Endothelial cell of umbilical vein (primary cell): ENCODE data around the gene HABP4. TPM values are rescaled to one million over a fixed set of nuclear protein-coding genes. Genes with fewer than 3 reads are reported as not detected.

ENCODE experiments used
- BruUV-seq: library from RNA; stranded (reverse); fragments of 400-500 nt; replicated peaks from 2 replicates; lab custom pipeline; 2021; lab: Mats Ljungman, UMichigan
- CTCF ChIA-PET: fragments of 300-600, 350-600 bp; sonication (Branson Sonifier 250); formaldehyde crosslinking; loops from one replicate; lab custom pipeline; 2021; ENCODE audit warnings: antibody characterized with exemption, inconsistent platforms; lab: Charles Lee
- POLR2A ChIA-PET: fragments of 300-600, 350-600 bp; sonication (Branson Sonifier 250); formaldehyde crosslinking; loops from one replicate; lab custom pipeline; 2021; ENCODE audit warnings: antibody characterized with exemption, inconsistent platforms; lab: Charles Lee
- DNase-seq: peaks from one replicate; pipeline ENCODE4 v3.0.0-alpha.2; 2011; ENCODE audit warnings: low read depth, low spot score
- FAIRE-seq: peaks from 2 replicates; lab custom pipeline; 2011; peaks lifted over from hg19 to GRCh38; lab: Jason Lieb, UNC
- H2AFZ ChIP-seq: 2 replicates; pipeline ENCODE4 v1.6.0; 2012; ENCODE audit warnings: low read depth, low read length, control low read depth, inconsistent platforms
- H3K27ac ChIP-seq: 2 replicates; pipeline ENCODE4 v1.5.1; 2011; ENCODE audit warnings: low read depth, mild to moderate bottlenecking, control low read depth, low read length, moderate library complexity; ENCODE audit not compliant: insufficient read depth
- H3K27me3 ChIP-seq, 2 experiments: 2 replicates each; pipeline versions ENCODE4 v1.6.0 to v1.6.1; 2011; ENCODE audit warnings: low read length in 2 of 2, mixed read lengths in 1 of 2; ENCODE audit not compliant: control insufficient read depth in 2 of 2, insufficient read depth in 2 of 2
- H3K36me3 ChIP-seq, 2 experiments: 2 replicates in 1 of 2; 3 replicates in 1 of 2; pipeline ENCODE4 v1.5.1; 2011; ENCODE audit warnings: low read length in 2 of 2, mild to moderate bottlenecking in 1 of 2, moderate library complexity in 1 of 2; ENCODE audit not compliant: control insufficient read depth in 2 of 2, insufficient read depth in 2 of 2; ENCODE audit errors: extremely low read depth in 1 of 2
- H3K4me1 ChIP-seq: 3 replicates; pipeline ENCODE4 v1.5.1; 2011; ENCODE audit warnings: mild to moderate bottlenecking, low read length; ENCODE audit not compliant: control insufficient read depth, insufficient read depth; ENCODE audit errors: extremely low read depth
- H3K4me2 ChIP-seq: 2 replicates; pipeline ENCODE4 v1.6.1; 2011; ENCODE audit warnings: low read length, control low read depth, mixed read lengths; ENCODE audit not compliant: insufficient read depth
- H3K4me3 ChIP-seq, 3 experiments: fragments of 200-600 bp in 1 of 3; sonication (generic), shearing (Covaris generic) in 1 of 3; replicated peaks in 1 of 3; 2 replicates each; pipeline ENCODE4 v1.5.1; 2011 to 2016; ENCODE audit warnings: control low read depth in 3 of 3, low read length in 3 of 3, mild to moderate bottlenecking in 2 of 3, inconsistent platforms in 1 of 3, low read depth in 1 of 3, moderate library complexity in 1 of 3; ENCODE audit not compliant: insufficient read depth in 1 of 3
- H3K79me2 ChIP-seq: 2 replicates; pipeline ENCODE4 v1.6.0; 2012; ENCODE audit warnings: low read length, inconsistent platforms; ENCODE audit not compliant: control insufficient read depth, insufficient read depth
- H3K9ac ChIP-seq: replicated peaks from 2 replicates; pipeline ENCODE3; 2011; ENCODE audit warnings: low read length, control low read depth; ENCODE audit not compliant: insufficient read depth; ENCODE audit errors: extremely low read depth
- H3K9me1 ChIP-seq: replicated peaks from 3 replicates; pipeline ENCODE4 v1.6.0; 2011; ENCODE audit warnings: mild to moderate bottlenecking, low read length; ENCODE audit not compliant: control insufficient read depth, insufficient read depth; ENCODE audit errors: extremely low read depth
- H3K9me3 ChIP-seq: replicated peaks from 2 replicates; pipeline ENCODE4 v1.5.1; 2012; ENCODE audit warnings: low read length, inconsistent platforms; ENCODE audit not compliant: control insufficient read depth, insufficient read depth
- H4K20me1 ChIP-seq: replicated peaks from 2 replicates; pipeline ENCODE3; 2011; ENCODE audit warnings: mild to moderate bottlenecking, low read length; ENCODE audit not compliant: control insufficient read depth, insufficient read depth; ENCODE audit errors: extremely low read depth
- CTCF ChIP-seq, 2 donors: IDR thresholded peaks; 1 replicate in 1 of 2; 2 replicates in 1 of 2; pipeline ENCODE4 v1.5.1; 2011; ENCODE audit warnings: low read length in 2 of 2, mild to moderate bottlenecking in 2 of 2, moderate library complexity in 2 of 2, control low read depth in 1 of 2, inconsistent platforms in 1 of 2, low read depth in 1 of 2; ENCODE audit not compliant: insufficient read depth in 1 of 2; ENCODE audit errors: extremely low read depth in 1 of 2
- FOS ChIP-seq: IDR thresholded peaks from 2 replicates; pipeline ENCODE4 v1.6.1; 2011; ENCODE audit warnings: mild to moderate bottlenecking, low read length, moderate library complexity, borderline replicate concordance; ENCODE audit not compliant: insufficient read depth
- POLR2AphosphoS5 ChIP-seq: IDR thresholded peaks from 2 replicates; pipeline ENCODE4 v1.6.1; 2012; ENCODE audit warnings: low read depth, mild to moderate bottlenecking, control low read depth, low read length, moderate library complexity; ENCODE audit not compliant: insufficient read depth
- dilution Hi-C: fragments of 300-500 bp; cut with MboI; formaldehyde crosslinking; loops from one replicate; pipeline ENCODE4 v1.15.0; 2019; ENCODE audit warnings: low sequenced_read_pairs; ENCODE audit not compliant: extremely low pct_ligation_motif_present
- intact Hi-C: fragments of 100-400 bp; cut with micrococcal nuclease; formaldehyde crosslinking; loops from one replicate; pipeline ENCODE4 v1.10.0; 2022
- polyA plus RNA-seq, 4 experiments: library from polyadenylated mRNA; depleted of rRNA in 3 of 4; stranded (reverse) in 3 of 4; unstranded in 1 of 4; fragments of >200 nt; gene quantifications; 2 replicates each; pipeline versions ENCODE4 v1.2.1 to v1.2.3, GENCODE V29; 2011 to 2012; ENCODE audit warnings: missing spikeins in 1 of 4
- total RNA-seq: library from RNA; stranded (reverse); gene quantifications from 2 replicates; pipeline ENCODE4 v1.2.3, GENCODE V29; 2021
- TF ChIP-seq, protein P1 (sequence below): IDR thresholded peaks from 2 replicates; pipeline ENCODE4 v1.6.1; 2011; ENCODE audit not compliant: insufficient read depth, insufficient read length

HABP4 gene
- total and polyA plus RNA-seq, 2 donors (not counting 3 experiments of a cell fraction or from before 2014, with no cell fraction given), result 4.6 to 11.1 TPM

DNA sequence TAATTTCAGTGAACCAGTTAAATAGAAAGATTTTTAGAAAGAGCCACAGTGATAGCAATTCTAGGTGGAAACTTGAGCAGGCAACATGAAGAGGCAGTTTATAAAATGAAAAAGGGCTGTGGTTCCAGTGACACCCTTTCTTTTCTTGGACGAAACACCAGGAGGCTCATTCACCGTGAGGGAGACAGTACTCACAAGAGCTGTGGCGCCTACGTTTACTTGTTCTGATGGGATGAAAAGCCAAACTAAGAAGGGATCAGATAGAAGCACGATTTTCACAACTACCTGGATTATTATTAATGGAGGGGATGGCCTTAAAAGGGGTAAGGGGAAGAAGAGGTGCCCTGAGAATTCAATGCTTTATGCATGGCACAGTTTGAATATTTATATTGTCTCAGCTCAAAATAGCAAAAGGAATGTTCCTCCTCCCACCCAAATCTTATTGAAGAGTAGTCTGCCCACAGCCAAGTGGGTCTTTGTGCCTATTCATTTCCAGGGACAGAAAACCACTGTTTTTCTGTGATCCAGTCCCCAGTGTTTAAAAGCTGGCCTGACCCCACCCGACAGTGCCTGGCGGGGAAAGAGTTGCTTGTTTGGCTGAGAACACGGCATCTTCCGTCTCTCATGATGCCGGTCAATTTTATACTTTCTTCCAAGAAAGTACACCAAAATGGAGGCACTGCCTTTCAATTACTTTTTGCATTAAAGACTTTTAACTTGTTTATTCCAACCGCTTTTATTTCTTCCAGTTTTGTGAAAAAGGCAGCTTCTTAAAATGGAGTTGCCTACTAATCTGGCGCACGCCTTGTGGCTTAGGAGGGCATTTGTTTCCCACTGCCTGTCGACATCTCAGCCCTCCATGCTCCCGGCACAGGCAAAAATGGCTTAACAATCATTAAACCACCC is 51.9 kb downstream of the HABP4 start:
- H2AFZ ChIP-seq, result no peak overlapping the region
- DNase-seq, result no peak
- H3K9me1 ChIP-seq, result no peaks in the 10 kb centered on the region
- intact Hi-C loops, result no loop called here
- H3K9me3 ChIP-seq, result no peaks in the 10 kb centered on the region
- BruUV-seq, result no TSS peak
- H3K27me3 ChIP-seq, result no peaks in the 10 kb centered on the region
- H3K27ac ChIP-seq, result no peak overlapping the region
- no peaks in the 10 kb centered on the region for H4K20me1 ChIP-seq
- peaks cover 3% of the 10 kb centered on the region for H3K4me1 ChIP-seq
- dilution Hi-C loops, result no loop called here
- no peak for TF ChIP-seq POLR2AphosphoS5
- TF ChIP-seq CTCF (IDR thresholded peaks at IDR 0.05; ENCODE audit: extremely low read depth in 1 of 2, insufficient read depth in 1 of 2, low read depth in 1 of 2, low read length in 2 of 2), result no peak
- TF ChIP-seq FOS, result no peak
- TF ChIP-seq, protein P1, sequence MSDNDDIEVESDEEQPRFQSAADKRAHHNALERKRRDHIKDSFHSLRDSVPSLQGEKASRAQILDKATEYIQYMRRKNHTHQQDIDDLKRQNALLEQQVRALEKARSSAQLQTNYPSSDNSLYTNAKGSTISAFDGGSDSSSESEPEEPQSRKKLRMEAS, result no peak
- no peak overlapping the region for H3K4me3 ChIP-seq
- no peaks in the 10 kb centered on the region for H3K36me3 ChIP-seq
- CTCF ChIA-PET, result no interaction called here
- FAIRE-seq, result no peak
- H3K79me2 ChIP-seq, result no peaks in the 10 kb centered on the region
- no peak overlapping the region for H3K4me2 ChIP-seq
- no peak overlapping the region for H3K9ac ChIP-seq
- POLR2A ChIA-PET, result no interaction called here
